Dermis blood vessel endothelial cell (primary cell): ENCODE data around the gene KLHL8. TPM values are rescaled to one million over a fixed set of nuclear protein-coding genes. Genes with fewer than 3 reads are reported as not detected.
"Not testable (repeated sequence)": the region's sequence is repeated elsewhere in the genome, so short reads cannot be mapped to it uniquely, and the experiment has no call there.

Experiments used
- DNase-seq: peaks from one replicate; pipeline ENCODE4 v3.0.0; 2010
- total RNA-seq: library from RNA; depleted of rRNA; stranded (reverse); fragments of >200 nt; gene quantifications from 2 replicates; pipeline ENCODE4 v1.2.3, GENCODE V29; 2014

Gene KLHL8
- total RNA-seq, 1 donor from 2014 or later = 11.9 TPM

DNA sequence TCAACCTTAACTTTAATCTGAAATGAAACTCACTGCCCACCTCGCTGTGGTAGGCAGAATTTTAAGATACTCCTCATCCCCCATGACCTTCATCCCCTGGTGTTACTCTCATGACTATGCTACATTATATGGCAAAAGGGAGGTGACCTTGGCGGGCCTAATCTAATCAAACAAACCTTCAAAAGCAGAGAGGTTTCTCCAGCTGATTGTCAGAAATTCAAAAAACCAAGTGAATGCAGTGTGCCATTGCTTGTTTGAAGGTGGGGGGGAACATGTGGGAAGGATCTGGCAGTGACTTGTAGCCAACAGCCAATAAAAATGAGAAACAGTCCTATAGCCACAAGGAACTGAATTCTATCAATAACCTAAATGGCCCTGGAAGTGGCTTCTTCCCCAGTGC lies 48.5 kb downstream of the KLHL8 start:
- DNase-seq = no peak

DNA sequence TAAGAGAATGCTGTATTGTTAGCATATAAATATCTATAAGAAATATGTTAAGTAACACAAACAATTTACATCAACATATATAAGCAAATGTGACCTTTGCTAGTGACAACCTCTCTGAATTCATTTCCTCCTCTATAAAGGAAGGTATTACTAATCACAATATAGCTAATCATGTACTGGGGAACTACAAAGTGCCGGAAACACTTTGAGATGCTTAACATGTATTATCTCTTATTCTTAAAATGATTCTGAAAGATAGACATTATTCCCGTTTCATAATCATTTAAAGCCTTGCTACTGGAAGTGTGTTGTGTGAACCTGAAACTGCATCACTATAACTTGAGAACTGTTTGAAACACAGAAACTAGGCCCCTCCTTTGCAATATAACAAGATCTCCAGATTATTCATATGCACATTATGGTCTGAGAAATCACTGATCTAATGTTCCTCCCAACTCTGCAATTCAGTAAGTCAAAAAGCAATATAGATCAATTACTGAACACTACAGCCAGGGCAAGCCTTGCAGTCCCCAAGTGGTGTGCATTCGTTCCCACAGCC lies 54.0 kb downstream of the KLHL8 start:
- DNase-seq = no peak

DNA sequence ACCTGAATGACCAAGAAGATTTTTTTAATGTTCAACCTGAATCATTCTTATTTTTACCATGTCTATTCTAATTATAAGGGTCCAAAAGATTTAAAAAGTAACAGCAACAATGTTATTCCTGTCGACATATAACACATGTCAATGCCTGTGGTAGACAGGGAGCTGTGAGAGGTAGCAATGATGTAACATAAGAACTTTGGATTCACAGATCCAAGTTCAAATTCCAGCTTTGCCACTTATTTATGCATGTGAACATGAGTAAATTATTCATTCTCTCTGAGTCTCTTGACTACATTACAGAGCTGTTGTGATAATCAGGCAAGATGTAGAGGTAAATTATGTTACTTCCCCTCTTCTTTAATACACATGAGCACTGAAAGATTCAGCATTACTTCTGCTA lies 54.5 kb downstream of the KLHL8 start:
- no peak for DNase-seq

DNA sequence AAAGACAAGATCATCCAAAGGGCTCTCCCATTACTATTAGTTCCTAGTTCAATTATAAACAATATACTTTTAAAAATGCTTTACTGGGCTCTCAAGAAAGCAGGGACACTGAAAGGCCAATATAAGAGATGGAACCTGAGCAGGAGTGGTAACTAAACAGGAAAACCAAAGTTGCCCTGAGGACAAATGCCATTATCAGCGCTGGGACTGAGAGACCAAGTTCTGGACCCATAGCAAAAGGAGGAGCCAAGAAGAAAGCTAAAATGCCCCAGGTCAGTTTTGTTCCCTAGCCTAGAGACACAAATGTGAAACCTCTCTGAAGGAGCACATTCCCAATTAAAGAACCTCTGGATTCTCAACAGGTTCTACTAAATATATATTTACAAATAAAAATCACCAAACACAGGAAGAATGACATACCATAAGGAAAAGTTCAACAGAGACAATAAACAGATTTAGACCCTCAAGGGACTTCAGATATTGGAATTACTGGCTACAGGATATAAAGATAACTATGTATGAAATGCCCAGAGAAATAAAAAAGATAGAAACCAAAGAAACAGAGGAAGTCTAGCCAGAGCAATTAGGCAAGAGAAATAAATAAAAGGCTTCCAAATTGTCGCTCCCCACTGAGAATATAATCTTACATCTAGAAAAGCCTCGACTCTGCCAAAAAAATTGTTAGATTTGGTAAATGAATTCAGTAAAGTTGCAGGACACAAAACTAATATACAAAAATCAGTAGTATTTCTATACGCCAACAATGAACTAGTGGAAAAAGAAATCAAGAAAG lies 67.1 kb downstream of the KLHL8 start:
- DNase-seq = no peak

DNA sequence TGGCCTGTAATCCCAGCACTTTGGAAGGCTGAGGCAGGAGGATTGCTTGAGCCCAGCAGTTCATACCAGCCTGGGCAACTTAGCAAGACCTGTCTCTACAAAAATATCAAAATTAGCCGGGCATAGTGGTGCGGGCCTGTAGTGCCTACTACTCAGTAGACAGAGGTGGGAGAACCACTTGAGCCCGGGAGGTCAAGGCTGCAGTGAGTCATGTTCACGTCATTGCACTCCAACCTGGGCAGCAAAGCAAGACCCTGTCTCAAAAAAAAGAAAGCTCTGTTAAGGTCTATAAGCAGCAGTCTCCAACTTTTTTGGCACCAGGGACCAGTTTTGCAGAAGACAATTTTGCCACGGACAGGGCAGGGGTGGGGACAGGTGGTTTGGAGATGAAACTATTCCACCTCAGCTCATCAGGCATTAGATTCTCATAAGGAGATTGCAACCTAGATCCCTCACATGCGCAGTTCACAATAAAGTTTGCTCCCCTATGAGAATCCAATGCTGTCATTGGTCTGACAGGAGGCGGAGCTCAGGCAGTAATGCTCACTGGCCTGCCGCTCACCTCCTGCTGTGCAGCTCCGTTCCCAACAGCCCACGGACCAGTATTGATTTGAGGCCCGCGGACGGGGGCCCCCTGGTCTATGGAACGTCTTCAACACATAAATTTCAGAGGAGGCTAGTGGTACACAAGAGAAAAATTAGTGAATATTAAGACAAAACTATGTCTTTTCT lies 67.9 kb downstream of the KLHL8 start:
- no peak for DNase-seq

DNA sequence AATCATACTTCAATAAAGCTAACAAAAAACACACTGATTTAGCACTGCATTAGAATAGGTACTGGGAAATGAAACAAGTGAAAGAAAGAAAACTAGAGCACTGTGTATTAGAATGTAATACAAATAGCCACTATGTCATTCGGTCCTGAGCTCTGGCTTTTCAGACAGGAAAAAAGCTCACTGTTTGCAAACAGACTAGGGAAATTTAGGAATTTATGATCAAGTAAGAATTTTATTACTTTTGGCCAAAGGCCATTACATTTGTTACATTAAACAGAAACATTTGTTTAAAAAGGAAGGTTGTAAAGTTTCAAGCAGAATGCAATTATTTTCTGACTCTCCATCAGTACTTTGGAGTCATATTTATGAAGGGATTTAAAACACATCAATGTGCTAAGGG lies 68.7 kb downstream of the KLHL8 start:
- no peak for DNase-seq

DNA sequence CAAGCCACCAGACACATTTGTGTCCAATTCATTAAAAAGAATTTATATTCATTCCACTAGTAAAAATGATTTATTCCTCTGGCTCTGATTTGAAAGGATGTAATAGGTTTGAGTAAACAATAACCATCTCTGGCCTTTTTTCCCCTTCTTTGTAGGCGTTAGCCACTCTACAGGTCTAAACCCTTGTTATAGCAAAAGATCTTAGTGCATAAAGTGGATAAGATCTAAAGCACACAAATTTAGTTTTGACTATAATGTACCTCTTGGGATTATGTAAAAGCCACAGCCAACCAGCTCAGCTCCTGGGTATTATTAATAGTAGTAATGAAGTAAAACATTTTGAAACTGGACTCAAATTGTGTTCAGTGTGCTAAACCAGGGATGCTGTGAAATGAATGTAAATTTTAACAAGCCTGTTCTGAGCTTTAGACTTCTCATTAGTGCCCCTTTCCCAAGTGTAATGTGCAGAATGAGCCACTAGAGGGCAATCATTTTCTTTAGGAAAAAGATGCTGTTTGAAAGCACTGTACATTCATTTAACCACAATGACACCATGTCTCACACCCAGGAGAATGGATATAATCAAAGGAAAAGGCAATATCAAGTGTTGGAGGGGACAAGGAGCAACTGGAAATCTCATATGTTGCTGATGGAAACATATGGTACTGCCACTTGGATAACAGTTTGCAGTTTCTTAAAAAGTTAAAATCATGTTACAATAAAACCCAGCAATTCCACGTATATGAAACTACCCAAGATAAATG lies 69.7 kb downstream of the KLHL8 start:
- peak; percentile 83 for DNase-seq

DNA sequence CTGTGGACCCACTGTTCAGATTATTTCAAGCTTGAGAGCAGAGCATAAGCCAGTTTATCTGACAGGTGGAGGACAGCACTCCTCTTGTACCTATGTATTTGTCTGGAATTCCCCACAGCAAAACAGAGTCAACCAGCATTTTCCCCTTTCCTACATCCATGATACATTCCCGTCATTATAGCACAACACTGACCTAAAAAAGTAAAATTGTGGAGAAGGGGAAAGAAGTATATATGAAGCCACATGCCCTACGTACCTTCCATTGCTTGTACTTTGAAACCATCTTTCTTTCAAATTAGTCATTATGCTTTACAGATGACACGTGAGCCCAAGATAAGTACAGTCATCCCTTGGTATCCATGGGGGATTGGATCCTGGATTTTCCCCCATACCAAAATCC lies 73.3 kb downstream of the KLHL8 start:
- no peak for DNase-seq

DNA sequence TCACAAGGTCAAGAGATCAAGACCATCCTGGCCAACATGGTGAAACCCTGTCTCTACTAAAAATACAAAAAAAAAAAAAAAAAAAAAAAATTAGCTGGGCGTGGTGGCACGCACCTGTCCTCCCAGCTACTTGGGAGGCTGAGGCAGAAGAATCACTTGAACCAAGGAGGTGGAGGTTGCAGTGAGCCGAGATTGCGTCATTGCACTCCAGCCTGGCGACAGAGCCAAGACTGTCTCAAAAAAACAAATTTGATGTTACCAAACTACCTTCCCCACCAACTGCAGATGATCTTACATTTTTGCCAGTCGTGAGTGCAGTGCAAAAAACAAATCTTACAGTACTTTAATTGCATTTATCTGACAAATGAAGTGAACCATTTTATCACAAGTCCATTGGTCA lies 74.5 kb downstream of the KLHL8 start:
- not testable (repeated sequence) for DNase-seq

DNA sequence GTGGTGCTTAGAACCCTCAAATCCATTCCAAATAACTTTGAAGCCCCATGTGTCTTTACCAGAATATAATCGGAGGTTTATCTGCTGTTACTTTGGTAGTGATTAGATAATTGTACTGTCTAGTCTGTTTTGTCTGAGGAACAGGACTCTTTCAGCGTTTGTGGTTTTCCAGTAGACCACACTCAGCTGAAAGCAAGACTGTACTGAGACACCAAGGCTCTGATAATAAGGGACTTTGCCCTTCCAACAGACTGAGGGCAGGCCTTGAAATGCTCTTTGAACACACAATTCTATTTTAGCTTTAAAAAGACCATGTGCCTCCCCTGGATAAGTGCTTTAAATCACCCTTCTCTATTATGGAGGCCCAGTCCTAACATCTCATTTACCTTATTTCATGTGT lies 76.1 kb downstream of the KLHL8 start:
- no peak for DNase-seq

DNA sequence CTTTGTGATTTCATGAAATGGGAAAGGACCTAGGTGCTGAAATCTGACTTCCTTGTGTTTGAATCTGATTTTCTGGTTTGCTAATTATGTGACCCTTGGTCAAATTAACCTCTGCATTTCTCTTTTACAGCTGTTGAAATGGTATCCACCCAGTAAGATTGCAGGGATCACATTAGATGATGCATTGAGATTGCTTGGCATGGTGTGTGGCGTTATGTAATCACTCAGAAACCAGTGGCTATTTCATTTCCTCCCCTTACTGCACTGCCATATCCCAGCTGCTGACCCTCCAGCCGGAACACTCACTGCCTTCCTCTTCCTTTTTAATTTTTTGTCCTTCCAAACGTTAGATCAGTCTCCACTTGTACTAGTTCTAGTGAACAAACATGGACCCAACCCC lies 79.0 kb downstream of the KLHL8 start:
- no peak for DNase-seq

DNA sequence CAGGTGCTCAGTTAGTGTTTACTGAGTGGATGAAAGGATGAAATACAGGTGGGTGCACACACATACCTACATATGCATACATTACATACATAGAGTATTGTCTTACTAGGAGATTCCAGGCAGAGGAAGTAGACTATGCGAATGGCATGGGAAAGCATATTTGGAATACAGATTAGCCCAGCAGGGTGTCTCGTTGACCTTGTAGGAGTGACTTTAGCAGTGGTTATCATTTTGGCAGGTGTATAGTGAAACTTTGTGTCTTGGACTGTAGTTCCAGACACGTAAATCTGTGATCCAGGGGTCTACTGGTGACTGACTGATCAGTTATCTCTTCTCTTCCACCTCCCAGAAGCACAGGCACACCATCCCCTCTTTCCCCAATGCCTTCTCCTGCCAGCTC lies 86.3 kb downstream of the KLHL8 start:
- no peak for DNase-seq

DNA sequence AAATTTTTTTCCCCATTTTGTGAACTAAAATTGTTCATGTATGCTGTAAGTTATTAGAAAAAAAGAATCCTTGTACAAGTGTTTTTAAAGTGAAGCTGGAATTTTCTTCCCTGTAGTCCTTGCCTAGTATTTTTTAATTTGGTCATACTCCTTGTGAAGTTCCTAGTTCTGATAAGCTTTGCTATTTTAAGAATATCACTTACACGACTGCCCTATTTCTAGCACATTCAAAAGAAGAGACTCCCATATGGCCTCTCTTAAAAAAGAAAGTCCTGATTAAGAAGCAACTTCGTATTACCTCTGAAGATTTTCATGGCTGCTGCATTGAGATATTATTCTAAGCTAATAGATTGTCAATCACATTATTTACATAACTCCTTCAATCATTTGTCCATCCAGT lies 87.2 kb downstream of the KLHL8 start:
- no peak for DNase-seq

DNA sequence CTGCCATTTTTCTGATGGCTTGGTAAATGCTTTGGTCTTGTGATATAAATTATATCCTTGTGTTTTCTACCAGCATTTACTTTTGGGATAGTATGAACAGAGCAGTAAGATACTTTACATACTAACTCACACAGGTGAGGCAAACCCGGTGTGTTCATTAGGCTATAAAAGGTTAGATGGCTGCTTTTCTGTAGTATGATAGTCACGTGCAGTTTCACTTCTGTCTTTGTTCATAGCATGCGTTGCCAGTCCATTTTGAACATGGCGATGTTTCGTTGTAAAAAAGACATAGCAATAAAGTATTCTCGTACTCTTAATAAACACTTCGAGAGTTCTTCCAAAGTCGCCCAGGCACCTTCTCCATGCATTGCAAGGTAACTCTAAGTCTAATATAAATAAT lies 88.4 kb downstream of the KLHL8 start:
- DNase-seq = no peak

DNA sequence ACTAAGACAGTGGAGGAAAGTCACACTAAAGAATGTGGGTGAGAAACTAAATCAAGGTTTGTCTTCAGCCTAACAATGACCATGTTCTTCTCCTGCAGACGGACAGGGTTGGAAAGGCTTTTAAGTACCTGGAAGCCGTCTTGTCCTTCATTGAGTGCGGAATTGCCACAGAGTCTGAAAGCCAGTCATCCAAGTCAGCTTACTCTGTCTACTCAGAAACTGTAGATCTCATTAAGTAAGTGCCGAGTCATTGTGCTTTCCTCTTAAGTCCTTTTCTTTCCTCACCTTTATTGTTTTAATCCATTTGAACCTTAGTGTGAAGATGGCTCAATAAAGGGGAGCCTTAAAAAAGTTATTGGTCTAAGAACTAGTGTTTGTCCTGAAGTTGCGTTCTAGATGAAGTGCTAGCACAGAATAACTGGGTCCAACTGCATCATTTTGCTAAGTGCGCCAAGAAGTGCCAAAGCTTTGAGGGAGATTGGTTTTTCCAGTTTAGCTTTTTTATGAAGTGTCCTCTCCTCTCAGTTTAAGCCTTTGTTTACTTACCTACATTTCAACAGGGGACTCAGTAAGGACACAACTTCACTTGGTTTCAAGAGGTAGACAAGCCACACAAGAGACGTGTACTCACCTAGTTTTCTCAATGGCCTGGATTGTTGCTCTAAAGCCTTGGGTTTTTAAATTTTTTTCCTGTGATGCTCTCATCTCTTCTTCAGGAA lies 89.3 kb downstream of the KLHL8 start:
- no peak for DNase-seq

DNA sequence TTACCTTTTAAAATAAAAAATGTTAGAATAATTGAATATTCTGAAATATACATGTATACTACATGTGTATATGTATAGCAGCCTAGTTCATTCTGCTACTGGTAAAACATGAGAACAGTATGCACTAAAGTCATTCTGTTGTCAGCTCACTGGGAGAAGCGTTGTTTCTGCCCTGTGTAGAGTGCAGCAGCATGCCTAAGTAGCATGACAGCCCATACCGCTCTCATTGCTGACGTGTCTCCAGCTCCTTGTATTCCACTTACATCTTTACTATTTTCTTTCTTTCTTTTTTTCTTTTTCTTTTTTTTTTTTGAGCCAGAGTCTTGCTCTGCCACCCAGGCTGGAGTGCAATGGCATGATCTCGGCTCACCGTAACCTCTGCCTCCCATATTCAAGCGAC lies 90.7 kb downstream of the KLHL8 start:
- no peak for DNase-seq

DNA sequence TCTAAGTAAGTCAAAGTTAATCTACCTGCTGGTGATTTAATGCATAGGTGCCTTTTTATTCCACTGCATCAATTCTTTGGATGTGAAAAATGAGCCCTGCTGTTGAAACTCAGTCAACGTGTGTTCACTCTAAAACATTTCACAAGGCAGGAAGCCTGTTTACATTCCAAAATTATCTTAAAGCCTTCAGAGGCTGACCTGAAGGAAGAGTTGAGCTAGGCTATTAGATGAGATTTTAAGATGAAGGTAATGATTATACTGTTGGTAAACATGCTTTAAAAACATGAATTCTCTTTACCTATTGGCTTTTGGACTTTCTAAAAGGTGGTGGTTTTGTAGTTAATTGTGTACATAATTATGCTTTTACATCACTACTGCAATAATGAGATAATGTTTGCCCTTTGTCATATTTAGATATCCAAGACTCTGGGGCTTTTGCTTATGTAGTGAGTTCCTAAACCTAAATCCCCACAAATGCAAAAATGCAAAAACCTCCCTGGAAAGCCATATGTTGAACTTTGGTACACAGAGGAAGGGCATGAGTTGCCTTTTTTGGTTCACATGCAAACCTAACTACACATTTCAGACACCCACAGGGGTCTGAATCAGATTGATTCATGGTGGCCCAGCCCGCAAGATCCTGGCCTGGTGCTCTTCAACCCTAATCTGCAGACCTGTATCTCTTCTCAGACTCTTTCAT lies 92.3 kb downstream of the KLHL8 start:
- no peak for DNase-seq

DNA sequence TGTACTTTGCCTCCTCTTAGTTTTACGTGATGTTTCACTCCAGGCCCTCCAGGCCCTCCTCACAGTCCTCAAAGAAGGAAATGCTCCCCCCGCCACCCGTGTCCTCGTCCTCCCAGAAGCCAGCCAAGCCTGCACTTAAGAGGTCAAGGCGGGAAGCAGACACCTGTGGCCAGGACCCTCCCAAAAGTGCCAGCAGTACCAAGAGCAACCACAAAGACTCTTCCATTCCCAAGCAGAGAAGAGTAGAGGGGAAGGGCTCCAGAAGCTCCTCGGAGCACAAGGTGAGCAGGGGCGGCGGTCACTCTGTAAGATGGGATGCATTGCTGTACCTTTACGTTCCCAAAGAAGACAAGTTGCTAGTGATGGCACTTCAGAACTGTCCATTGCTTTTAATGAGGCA lies 94.4 kb downstream of the KLHL8 start:
- no peak for DNase-seq

DNA sequence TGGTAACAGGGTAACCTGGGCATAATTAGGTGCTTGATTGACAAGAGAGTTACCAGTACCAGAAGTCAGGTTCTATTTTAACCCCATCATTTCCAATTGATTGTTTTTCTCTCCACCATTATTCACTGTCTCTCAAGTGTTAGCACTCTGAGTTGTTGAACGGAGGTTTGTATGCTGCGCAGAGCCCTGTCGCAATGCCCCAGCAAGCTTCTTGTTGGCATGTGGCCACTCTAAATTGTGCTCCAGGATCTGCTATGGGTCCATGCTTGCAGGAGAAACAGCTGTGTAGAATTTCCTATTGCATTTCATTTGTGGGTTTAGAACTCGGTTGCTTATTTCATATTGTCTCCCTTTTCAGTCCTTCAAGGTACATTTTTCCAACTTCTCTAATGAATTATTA lies 98.2 kb downstream of the KLHL8 start:
- DNase-seq = no peak

DNA sequence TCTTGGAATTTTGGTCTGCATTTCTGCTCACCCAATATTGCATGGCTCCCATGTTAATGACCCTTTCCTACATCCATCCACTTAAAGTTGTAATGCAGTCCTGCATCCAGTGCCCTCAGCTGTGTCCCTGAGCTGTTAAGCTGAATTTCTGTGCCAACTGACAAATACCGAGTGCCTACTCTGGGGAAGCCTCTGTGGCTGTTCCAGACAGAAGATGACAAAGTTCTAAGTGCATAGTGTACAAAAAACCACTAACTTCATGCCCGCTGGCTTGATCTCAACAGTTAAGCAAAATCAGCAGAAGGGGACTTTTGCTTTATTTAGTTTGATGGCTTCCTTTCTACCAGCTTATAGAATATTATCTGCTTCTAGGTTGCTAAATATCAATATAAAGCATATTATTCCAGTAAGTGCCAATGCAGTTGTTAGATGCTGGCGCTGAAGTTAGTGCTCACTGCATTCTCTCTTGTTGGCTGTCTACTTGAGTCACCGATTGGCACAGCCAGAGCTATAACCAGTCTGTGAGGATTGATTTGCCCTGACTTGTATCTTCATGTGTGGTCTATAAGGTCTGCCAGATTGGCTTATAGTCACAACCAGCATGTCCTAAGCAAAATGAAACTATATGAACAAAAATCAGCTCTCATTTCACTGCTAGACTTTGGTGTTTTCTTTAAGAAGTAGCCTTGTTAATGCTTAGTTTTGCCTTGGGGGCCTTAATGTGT lies 98.9 kb downstream of the KLHL8 start:
- no peak for DNase-seq
